GM12878 (cell line): Measurements from ENCODE around the gene PRKAR2B.

Experiments
- JUND ChIP-seq: IDR thresholded peaks from 2 replicates; pipeline ENCODE4 v1.6.1; 2012; ENCODE audit warnings: low read depth, mild to moderate bottlenecking, low read length, improper control_type of control experiment, moderate library complexity
- POLR2AphosphoS5 ChIP-seq: IDR thresholded peaks from 2 replicates; pipeline ENCODE4 v1.6.1; 2011; ENCODE audit warnings: mild to moderate bottlenecking, low read length, inconsistent platforms
- TF ChIP-seq, protein P1 (sequence below): IDR thresholded peaks from 2 replicates; pipeline ENCODE4 v1.6.1; 2012; ENCODE audit warnings: low read depth, low read length, improper control_type of control experiment
- TF ChIP-seq, protein P2 (sequence below): fragments of 450-650 bp; formaldehyde crosslinking; IDR thresholded peaks from 2 replicates; pipeline ENCODE4 v1.5.0; 2022; ENCODE audit warnings: mild to moderate bottlenecking, missing genetic modification characterization

DNA sequence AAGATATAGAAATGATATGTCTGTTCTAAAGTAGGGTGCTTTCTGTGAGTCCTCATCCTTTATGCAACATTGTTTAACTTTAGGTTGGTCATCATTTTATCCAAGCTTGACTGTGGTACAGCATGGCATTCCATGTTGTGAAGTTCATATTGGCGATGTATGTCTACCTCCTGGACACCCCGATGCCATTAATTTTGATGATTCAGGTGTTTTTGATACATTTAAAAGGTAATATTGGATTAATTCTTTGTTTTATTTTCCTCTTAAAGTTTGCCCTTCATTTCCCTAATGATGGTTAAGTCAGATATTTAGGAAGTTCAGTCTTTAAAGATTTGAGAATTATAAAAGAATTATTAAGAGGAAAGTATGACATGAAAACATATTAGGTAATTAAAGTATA, 145.6 kb downstream of the PRKAR2B start:
- TF ChIP-seq, protein P1, sequence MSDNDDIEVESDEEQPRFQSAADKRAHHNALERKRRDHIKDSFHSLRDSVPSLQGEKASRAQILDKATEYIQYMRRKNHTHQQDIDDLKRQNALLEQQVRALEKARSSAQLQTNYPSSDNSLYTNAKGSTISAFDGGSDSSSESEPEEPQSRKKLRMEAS = no peak
- TF ChIP-seq, protein P2, sequence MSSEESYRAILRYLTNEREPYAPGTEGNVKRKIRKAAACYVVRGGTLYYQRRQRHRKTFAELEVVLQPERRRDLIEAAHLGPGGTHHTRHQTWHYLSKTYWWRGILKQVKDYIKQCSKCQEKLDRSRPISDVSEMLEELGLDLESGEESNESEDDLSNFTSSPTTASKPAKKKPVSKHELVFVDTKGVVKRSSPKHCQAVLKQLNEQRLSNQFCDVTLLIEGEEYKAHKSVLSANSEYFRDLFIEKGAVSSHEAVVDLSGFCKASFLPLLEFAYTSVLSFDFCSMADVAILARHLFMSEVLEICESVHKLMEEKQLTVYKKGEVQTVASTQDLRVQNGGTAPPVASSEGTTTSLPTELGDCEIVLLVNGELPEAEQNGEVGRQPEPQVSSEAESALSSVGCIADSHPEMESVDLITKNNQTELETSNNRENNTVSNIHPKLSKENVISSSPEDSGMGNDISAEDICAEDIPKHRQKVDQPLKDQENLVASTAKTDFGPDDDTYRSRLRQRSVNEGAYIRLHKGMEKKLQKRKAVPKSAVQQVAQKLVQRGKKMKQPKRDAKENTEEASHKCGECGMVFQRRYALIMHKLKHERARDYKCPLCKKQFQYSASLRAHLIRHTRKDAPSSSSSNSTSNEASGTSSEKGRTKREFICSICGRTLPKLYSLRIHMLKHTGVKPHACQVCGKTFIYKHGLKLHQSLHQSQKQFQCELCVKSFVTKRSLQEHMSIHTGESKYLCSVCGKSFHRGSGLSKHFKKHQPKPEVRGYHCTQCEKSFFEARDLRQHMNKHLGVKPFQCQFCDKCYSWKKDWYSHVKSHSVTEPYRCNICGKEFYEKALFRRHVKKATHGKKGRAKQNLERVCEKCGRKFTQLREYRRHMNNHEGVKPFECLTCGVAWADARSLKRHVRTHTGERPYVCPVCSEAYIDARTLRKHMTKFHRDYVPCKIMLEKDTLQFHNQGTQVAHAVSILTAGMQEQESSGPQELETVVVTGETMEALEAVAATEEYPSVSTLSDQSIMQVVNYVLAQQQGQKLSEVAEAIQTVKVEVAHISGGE = no peak
- no peak for TF ChIP-seq POLR2AphosphoS5
- TF ChIP-seq JUND = no peak
